Measurements from ENCODE around the gene HOXB1.

Gene HOXB1

DNA sequence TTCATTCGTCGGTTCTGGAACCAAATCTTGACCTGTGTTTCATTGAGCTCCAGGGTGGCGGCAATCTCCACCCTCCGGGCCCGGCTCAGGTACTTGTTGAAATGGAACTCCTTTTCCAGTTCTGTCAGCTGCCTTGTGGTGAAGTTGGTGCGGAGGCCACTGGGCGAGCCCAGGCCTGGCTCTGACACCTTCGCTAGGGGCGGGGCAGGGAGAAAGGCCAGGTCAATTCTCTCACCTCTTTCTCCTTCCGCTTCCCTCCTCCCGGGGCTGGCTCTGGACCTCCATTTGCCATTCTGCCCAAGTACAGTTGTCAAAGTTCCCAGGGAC, 1.2 kb downstream of the HOXB1 start:
- TF ChIP-seq, protein P1, sequence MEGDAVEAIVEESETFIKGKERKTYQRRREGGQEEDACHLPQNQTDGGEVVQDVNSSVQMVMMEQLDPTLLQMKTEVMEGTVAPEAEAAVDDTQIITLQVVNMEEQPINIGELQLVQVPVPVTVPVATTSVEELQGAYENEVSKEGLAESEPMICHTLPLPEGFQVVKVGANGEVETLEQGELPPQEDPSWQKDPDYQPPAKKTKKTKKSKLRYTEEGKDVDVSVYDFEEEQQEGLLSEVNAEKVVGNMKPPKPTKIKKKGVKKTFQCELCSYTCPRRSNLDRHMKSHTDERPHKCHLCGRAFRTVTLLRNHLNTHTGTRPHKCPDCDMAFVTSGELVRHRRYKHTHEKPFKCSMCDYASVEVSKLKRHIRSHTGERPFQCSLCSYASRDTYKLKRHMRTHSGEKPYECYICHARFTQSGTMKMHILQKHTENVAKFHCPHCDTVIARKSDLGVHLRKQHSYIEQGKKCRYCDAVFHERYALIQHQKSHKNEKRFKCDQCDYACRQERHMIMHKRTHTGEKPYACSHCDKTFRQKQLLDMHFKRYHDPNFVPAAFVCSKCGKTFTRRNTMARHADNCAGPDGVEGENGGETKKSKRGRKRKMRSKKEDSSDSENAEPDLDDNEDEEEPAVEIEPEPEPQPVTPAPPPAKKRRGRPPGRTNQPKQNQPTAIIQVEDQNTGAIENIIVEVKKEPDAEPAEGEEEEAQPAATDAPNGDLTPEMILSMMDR (IDR thresholded peaks at IDR 0.05; ENCODE audit: control insufficient read depth, extremely low read depth, insufficient read depth): no peak
- no peak overlapping the region for H3K4me3 ChIP-seq (ENCODE audit: low read depth, low read length)
- DNase-seq (ENCODE audit: low read depth): no peak

DNA sequence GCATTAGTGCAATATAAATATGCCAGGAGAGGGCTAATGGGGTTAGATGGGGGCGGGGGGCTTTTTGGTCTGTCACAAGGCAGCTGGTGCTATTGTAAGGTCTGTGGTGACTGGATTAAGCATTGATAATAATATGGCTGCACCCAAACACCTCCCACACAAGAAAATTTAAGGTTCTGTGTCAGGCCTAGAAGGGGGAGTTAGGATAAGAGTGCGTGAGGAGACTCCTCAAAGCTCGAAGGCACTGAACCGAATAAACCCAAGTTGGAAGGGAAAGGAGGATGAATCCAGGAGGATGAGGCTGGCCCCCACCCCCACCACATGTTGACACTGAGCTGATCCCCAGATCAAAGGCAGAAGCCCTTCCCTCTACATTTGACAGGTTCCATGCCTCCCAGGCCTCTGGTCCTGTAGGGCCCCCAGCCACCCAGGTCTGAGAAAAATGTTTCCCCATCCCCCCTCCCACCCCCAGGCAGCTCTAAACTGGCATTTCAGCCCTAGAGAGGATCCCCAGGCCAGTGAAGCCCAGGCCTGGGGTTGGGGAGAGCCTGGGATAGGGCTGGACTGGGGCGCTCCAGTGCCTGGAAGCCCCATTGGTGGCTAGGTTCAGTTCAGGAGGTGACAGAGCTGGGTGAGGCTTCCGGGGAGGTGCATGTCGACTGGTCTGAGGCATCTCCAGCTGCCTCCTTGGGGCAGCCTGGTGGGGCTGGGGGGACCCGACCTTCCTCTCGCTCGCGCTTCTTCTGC, 1.7 kb downstream of the HOXB1 start:
- H3K4me3 ChIP-seq (ENCODE audit: low read depth, low read length): no peak overlapping the region
- DNase-seq (ENCODE audit: low read depth): no peak
- TF ChIP-seq, protein P1 (IDR thresholded peaks at IDR 0.05; ENCODE audit: control insufficient read depth, extremely low read depth, insufficient read depth): no peak

DNA sequence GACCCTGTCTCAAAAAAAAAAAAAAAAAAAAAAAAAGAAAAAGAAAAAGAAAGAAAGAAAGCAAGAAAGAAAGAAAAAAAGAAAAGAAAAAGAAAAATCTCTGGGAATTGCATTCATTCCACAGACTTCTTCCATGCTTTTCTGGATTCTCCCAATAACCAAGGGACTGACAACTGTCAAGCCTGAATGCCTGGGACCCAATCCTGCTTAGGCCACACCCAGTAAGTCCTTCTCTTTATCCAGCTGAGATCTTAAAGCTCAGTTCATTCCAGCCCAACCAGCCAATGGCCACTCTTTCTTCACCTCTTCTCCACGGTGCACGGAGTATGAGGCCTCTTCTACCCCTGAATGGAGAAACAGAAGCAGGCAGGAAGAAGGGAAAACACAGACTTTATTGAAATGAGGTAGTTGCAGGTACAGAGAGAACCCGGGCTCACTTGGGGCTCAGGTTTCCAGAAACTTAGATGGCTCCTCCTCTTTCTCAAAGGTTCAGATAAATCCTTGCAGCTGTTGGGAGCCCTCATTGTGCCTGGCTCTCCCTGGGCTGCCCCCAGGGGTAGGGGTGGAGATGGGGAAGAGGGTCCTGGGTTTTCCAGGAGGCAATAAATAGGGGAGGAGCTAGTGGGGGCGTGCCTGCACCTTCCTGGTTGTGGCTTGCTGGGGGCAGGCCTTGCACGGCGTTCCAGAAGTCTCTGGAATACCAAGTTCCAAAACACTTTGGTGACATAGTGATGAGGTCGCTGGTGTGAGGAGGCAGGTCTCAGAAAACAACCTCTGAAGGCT, 2.5 kb downstream of the HOXB1 start:
- no peak for DNase-seq (ENCODE audit: low read depth)
- TF ChIP-seq, protein P1 (IDR thresholded peaks at IDR 0.05; ENCODE audit: control insufficient read depth, extremely low read depth, insufficient read depth): no peak

DNA sequence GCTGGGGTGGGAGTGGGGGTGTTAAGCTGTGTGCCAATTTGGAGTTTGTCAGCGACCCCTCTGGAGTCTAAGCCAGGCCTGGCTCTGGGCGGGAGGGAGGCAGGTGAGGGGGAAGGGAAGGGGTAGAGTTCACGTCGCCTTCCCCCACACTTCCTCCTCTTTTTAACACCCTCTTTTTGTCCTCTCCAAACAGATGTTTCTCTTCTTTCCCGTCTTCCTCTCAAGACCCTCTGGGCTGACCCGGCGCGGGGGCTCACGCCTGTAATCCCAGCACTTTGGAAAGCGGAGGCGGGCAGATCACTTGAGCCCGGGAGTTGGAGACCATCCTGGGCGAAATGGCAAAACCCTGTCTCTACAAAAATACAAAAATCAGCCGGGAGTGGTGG, 3.3 kb downstream of the HOXB1 start:
- TF ChIP-seq, protein P1 (IDR thresholded peaks at IDR 0.05; ENCODE audit: control insufficient read depth, extremely low read depth, insufficient read depth): no peak
- H3K4me3 ChIP-seq (ENCODE audit: low read depth, low read length): no peak overlapping the region
- no peak for DNase-seq (ENCODE audit: low read depth)

More for the DNA sequence above, 2.5 kb downstream of the HOXB1 start:
- no peak overlapping the region for H3K4me3 ChIP-seq (ENCODE audit: low read depth, low read length)

DNA sequence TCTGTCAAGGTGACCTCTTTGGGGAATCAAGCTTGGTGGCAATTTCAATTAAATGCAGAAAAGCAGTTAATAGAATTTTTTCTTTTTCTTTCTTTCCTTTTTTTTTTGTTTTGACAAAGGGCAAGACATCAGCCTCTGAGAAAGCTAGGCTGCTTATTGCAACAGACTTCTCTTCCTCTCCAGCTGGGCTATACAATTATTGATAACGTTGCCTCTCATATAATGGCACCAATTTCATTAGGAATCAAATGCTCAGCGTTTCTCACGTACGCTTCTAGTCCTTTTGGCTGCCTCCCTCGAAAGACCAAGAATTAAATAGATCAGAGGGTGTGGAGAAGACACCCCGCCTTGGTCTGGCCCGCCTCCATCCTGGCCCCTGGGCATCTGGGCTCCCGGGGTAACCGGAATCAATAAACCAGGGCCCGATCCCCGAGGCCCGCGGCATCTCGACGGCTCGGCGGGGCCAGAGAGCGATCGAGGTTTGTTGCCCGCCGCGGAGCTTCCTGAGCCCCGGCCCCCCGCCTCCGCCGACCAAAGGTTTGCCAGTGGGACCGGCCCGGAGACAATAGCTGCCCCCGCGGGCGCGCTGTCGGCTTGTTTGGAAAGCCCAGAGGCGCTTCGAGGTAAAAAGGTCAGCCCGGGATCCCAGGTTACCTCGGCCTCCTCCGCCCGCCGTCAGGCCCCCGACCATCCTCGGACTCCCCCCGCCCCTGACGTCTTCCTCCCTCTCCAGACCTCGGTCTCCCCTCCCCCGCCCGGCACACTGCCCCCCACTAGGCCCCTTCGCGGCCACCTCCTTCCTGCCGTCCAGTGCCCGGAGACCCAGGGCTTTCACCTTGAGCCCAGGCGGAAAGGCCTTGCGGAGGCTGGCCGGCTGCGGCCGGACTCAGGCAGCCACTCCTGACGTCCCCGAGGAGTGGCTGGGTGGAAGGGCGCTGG, 3.9 kb downstream of the HOXB1 start:
- TF ChIP-seq, protein P1 (IDR thresholded peaks at IDR 0.05; ENCODE audit: control insufficient read depth, extremely low read depth, insufficient read depth): no peak
- no peak for DNase-seq (ENCODE audit: low read depth)
- no peak overlapping the region for H3K4me3 ChIP-seq (ENCODE audit: low read depth, low read length)

DNA sequence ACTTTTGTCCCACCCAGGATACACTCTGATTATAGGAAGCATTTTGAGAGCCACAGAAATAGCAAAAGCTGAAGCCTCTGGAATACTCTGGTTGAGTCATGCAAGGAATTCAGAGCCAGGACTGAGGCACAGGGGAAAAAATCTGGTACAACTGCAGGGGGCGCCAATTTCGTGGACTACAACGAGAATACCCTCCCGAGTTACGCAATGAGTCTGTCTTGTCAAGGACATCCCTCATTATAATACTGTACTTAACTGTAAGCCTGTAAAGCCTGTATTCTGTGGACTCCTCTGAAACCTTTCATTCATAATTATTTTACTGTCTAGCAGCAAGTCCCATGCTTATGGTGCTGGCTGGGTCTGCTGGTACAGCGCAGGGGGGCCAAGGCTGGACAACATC, 7.8 kb downstream of the HOXB1 start:
- no peak for DNase-seq (ENCODE audit: low read depth)
- TF ChIP-seq, protein P1 (IDR thresholded peaks at IDR 0.05; ENCODE audit: control insufficient read depth, extremely low read depth, insufficient read depth): 0 out of 2 replicates have a peak, but pooled peaks have one; percentile 8
- H3K4me3 ChIP-seq (ENCODE audit: low read depth, low read length): no peak overlapping the region

All from LNCaP clone FGC (cell line).